ENCODE results near the gene KCNJ6.

Gene KCNJ6

GRCh38 chr21:37863842-37864241, 52.4 kb downstream of the KCNJ6 start:
- DNase-seq = peak; percentile 30

GRCh38 chr21:37862536-37862935, 53.7 kb downstream of the KCNJ6 start:
- DNase-seq = peak; percentile 29

GRCh38 chr21:37861561-37861960, 54.7 kb downstream of the KCNJ6 start:
- DNase-seq = no peak

- no peak for DNase-seq
Observed at GRCh38 chr21:37860416-37860815, 55.8 kb downstream of the KCNJ6 start.

- peak; percentile 89 for DNase-seq
Observed at GRCh38 chr21:37855647-37856625, 60.3 kb downstream of the KCNJ6 start.

- DNase-seq = no peak
Observed at GRCh38 chr21:37855271-37855646, 61.0 kb downstream of the KCNJ6 start.

- DNase-seq = peak; percentile 92
Observed at GRCh38 chr21:37849506-37850102, 66.7 kb downstream of the KCNJ6 start.

- peak; percentile 91 for DNase-seq
Observed at GRCh38 chr21:37848721-37849490, 67.4 kb downstream of the KCNJ6 start.

GRCh38 chr21:37845535-37845934, 70.7 kb downstream of the KCNJ6 start:
- no peak for DNase-seq

- peak; percentile 50 for DNase-seq
Observed at GRCh38 chr21:37843191-37843590, 73.1 kb downstream of the KCNJ6 start.

GRCh38 chr21:37842163-37842919, 73.9 kb downstream of the KCNJ6 start:
- no peak for DNase-seq

- no peak for DNase-seq
Observed at GRCh38 chr21:37837381-37837780, 78.9 kb downstream of the KCNJ6 start.

- DNase-seq = no peak
Observed at GRCh38 chr21:37835481-37835880, 80.8 kb downstream of the KCNJ6 start.

GRCh38 chr21:37833301-37833700, 83.0 kb downstream of the KCNJ6 start:
- no peak for DNase-seq

GRCh38 chr21:37829447-37829846, 86.8 kb downstream of the KCNJ6 start:
- peak; percentile 57 for DNase-seq

- no peak for DNase-seq
Observed at GRCh38 chr21:37828991-37829390, 87.3 kb downstream of the KCNJ6 start.

- DNase-seq = no peak
Observed at GRCh38 chr21:37828556-37828955, 87.7 kb downstream of the KCNJ6 start.

GRCh38 chr21:37827913-37828312, 88.3 kb downstream of the KCNJ6 start:
- DNase-seq = no peak

- DNase-seq = peak; percentile 39
Observed at GRCh38 chr21:37821786-37822450, 94.3 kb downstream of the KCNJ6 start.

GRCh38 chr21:37821092-37821491, 95.2 kb downstream of the KCNJ6 start:
- DNase-seq = no peak

GRCh38 chr21:37819372-37819771, 96.9 kb downstream of the KCNJ6 start:
- DNase-seq = no peak

- no peak for DNase-seq
Observed at GRCh38 chr21:37817242-37817641, 99.0 kb downstream of the KCNJ6 start.
